ENCODE results near the gene PRSS22.

The PRSS22 gene

GRCh38 chr16:2827831-2828520, 30.0 kb downstream of the PRSS22 start:
- DNase-seq, result no peak

- DNase-seq, result no peak
These were observed 30.6 kb downstream of the PRSS22 start for GRCh38 chr16:2827374-2827791.

GRCh38 chr16:2826591-2827373, 31.2 kb downstream of the PRSS22 start:
- DNase-seq, result no peak

GRCh38 chr16:2825906-2826305, 32.1 kb downstream of the PRSS22 start:
- DNase-seq, result no peak

- DNase-seq, result no peak
These were observed 32.8 kb downstream of the PRSS22 start for GRCh38 chr16:2825049-2825742.

- no peak for DNase-seq
These were observed 33.3 kb downstream of the PRSS22 start for GRCh38 chr16:2824626-2825025.

GRCh38 chr16:2822496-2822895, 35.5 kb downstream of the PRSS22 start:
- DNase-seq, result no peak

DNA sequence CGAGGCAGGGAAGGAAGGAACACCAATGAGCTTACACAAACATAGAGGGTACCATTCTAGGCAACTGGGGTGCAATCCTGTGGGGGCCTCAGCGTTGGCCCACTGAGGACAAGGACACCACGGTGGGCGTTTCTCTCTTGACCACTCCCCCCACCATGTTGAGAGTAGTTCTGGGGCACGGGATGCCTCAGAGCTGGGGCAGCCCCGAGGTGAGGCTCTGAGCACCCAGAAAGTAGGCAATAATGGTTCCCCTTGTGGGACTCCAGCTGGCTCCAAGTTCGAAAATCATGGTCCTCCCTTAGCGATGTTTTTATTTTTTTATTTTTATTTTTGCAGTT, 35.8 kb downstream of the PRSS22 start:
- no peak for DNase-seq

- no peak for DNase-seq
These were observed 36.3 kb downstream of the PRSS22 start for GRCh38 chr16:2821487-2822157.

DNA sequence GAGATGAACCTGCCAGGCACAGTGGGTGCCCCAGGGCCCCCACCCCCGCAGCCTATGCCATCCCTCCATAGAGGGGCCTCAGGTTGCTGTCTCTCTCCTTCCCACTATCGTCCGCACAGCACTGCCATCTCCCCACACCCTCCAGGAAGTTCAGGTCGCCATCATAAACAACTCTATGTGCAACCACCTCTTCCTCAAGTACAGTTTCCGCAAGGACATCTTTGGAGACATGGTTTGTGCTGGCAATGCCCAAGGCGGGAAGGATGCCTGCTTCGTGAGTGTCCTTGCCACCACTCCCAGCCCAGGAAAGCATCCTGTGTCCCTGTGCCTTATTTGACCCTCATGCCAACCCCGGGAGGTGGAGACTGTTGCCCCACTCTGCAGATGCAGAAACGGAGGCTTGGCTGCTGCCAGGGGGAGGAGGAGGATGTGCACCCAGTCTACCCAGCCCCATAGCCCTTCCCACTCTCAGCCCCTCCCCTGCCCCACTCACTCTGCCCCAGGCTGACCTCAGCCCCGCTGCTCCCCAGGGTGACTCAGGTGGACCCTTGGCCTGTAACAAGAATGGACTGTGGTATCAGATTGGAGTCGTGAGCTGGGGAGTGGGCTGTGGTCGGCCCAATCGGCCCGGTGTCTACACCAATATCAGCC, 37.0 kb downstream of the PRSS22 start:
- no peak for DNase-seq

GRCh38 chr16:2819939-2820835, 37.8 kb downstream of the PRSS22 start:
- DNase-seq, result no peak

DNA sequence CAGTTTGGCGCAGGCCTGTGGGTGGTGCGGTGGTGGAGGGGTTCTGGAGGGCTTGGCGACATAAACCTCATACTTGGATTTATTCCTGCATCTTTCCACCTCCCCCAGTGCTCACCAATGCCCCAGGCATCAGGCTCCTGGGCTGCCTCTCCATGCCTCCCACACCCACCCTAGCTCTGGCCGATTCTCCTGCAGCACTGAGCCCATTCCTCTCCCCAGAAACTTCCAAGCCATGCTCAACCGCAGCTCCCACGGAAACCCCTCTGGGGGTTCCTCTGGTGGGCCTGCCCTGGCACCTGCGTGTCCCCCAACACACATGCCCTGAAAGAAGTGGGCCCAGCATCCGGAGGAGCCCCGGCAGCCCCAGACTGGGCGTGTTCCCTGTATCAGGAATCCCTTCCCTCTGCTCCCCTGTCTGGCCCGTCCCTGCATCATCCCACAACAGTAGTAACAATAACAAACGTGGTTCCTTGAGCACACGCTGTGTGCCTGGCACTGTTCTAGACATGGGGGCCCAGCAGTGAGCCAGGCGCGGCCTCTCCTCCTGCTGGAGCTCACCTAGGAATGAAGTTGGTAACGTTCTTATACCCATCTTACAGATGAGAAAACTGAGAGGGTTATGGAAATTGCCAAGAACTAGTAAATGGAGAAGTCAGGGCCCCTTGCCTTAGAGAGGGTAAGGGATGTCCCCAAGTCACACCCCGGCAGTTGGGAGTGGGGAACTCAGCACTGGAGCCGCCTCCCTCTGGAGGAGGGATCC, 38.6 kb downstream of the PRSS22 start:
- no peak for DNase-seq

GRCh38 chr16:2818272-2818876, 39.6 kb downstream of the PRSS22 start:
- no peak for DNase-seq

DNA sequence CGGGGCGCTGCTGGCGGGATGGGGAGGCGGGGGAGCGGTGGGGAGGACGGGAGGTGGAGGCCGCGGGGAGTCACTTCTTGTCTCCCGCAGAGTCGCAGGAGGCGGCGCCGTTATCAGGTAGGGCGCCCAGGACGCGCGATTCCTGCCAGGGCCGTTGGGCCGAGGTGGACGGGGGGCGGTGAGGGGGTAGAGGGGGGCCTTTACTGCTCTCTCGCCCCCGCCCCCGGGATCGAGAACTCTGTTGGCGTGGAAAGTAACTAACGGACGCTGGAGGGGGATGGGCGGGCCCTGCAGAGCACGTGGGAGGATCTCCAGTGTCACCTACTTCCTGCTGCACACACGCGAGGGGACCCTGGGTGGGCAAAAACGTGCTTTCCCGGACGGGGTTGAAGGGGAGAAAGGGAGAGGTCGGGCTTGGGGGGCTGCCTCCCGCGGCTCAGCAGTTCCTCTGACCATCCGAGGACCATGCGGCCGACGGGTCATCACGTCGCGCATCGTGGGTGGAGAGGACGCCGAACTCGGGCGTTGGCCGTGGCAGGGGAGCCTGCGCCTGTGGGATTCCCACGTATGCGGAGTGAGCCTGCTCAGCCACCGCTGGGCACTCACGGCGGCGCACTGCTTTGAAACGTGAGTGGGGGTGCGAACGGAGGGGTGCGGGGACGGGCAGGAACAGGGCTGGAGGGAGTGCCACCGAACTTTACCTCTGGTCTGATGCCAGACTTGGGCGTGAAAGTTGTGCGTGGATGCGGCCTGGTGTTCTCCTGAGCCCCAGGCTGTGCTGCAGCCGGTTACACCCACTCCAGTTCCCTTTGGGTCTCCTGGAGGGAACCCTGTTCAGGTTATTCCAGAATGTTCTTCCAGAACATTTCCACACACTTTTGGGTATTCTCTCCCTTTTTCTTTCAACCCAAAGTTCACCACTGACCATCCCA, 40.4 kb downstream of the PRSS22 start:
- DNase-seq, result no peak

DNA sequence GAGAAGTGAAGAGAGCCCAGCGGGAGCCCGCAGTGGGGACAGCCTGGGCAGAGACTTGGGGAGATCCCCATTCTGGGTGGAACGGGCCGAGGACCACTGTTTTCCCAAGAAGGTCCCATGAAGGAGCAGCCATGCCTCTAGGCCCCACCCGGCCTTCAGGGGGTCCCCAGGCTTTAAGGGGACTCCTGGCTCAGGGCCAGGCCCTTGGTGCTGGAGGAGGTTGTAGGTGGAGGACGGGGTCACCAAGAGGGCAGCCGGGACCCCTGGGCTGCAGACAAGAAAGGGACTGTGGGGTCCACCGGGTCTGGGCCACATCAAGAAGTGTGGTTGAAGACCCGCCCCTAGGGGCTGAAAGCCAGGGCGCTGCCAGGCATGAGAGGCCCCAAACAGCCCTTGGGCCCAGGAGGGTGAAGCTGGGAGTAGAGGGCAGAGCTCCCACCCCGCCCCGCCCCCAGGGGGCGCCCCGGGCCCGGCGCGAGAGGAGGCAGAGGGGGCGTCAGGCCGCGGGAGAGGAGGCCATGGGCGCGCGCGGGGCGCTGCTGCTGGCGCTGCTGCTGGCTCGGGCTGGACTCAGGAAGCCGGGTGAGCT, 41.1 kb downstream of the PRSS22 start, which contains the start of gene PRSS21:
TSS of gene PRSS21 (plus strand) at position 487 of the 589 bp plus-strand sequence. CDS start at position 519, 32 bp downstream.
- no peak for DNase-seq

DNA sequence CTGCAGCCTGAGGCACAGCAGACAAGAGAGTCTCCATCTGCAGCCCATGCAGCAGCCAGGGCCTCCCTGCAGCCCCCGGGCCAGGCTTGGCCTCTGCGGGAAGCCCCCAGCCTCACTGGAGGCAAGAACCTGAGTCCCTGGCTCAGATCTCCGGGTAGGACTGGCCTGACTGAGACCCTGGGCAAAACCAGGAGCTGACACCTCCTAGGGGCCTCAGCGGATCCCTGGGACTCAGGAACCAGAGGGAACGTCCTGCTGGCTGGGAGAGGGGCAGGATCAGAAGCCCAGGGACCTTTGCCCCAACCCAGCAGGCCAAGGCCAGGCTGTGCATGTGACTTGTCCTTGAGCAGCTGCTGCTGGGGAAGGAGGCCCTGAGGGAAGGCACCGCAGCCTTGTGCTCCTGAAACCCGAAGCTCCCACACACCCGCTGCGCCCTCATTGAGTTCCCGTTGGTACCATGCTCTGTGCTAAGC, 42.6 kb downstream of the PRSS22 start:
- DNase-seq, result no peak

DNA sequence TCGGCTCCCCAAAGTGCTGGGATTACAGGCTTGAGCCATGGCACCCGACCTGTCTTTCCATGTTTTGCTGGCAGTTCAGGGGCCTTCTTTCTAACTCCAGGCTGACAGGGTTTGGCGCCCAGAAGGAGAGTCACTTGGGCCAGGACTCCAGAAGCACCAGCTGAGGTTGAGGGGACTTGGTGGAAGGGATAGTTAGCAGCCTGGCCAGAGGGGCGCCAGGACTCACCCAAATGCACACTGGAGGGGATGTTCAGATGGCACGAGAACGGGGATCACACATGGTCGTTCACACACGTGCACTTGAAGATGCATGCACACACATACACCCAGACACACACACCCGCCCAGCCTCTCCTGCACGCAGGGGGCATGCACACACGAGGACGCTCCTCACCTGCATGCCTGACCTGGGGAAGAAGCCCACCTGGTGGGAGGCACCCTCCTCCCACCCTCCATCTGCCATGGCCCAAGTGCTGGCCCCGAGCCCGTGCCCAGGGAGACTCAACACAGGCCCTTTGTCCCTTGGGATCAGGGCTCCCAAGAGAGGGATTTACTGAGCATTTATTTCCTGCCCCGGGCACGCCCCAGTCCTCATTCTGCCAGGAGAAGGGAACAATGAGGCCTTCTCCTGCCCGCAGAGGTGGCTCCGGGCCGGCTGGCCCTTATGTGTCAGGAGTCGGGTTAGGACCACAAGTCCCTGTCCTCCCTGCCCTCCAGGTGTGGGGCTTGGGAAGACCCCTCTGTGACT, 43.2 kb downstream of the PRSS22 start:
- no peak for DNase-seq

DNA sequence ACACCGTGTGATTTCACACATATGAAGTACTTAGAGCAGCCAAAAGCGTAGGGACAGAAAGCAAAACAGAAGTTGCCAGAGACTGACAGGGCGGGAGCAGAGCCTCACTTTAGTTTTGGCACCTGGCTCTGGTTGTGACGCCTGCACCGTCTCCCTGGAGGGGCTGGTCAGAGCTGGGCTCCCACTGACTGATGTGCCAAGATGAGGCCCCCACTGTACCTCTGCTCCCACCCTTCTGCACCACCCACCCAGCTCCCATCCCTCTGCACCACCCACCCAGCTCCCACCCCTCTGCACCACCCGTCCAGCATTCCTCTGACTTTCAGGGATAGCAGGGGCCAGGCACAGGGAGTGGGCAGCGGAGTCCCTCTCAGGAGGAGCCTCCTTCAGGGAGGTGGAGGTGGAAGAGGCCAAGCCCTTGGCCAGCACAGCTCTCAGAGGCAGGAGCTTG, 44.2 kb downstream of the PRSS22 start:
- no peak for DNase-seq

Data from GF-D8 (cell line).